ENCODE results near the gene KDELR1. TPM values are rescaled to one million over a fixed set of nuclear protein-coding genes. Genes with fewer than 3 reads are reported as not detected.

Gene KDELR1
- total and polyA plus RNA-seq, 2 of the 13 experiments (the other 11 are each of a cell fraction or from before 2014, with no cell fraction given): 134 to 185 TPM

DNA sequence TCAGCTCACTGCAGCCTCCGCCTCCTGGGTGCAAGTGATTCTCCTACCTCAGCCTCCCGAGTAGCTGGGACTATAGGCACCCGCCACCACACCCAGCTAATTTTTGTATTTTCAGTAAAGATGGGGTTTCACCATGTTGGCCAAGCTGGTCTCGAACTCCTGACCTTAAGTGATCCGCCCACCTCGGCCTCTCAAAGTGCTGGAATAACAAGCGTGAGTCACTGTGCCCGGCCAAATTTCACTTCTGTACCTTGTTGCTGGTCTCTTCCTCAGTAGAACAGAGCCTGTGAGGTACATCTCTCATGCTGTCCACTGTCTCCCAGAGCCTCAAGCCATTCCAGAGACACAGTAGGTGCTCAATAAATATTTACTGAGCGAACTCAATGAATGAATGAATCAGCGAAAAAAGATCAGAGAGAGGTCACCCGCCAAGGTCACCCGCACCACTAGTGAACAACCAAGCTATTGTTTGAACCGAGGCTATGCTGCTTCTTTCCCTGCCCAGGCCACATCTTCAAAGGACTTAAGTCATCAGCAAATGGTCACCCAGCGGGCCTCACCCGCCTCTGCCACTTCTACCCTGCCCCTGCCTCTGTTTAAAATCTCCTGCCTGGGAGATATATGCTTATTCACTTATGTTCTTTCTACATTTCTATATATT, 36.9 kb downstream of the KDELR1 start (continued):
- TF ChIP-seq, protein P1, sequence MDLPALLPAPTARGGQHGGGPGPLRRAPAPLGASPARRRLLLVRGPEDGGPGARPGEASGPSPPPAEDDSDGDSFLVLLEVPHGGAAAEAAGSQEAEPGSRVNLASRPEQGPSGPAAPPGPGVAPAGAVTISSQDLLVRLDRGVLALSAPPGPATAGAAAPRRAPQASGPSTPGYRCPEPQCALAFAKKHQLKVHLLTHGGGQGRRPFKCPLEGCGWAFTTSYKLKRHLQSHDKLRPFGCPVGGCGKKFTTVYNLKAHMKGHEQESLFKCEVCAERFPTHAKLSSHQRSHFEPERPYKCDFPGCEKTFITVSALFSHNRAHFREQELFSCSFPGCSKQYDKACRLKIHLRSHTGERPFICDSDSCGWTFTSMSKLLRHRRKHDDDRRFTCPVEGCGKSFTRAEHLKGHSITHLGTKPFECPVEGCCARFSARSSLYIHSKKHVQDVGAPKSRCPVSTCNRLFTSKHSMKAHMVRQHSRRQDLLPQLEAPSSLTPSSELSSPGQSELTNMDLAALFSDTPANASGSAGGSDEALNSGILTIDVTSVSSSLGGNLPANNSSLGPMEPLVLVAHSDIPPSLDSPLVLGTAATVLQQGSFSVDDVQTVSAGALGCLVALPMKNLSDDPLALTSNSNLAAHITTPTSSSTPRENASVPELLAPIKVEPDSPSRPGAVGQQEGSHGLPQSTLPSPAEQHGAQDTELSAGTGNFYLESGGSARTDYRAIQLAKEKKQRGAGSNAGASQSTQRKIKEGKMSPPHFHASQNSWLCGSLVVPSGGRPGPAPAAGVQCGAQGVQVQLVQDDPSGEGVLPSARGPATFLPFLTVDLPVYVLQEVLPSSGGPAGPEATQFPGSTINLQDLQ (CRISPR knock-in tag; IDR thresholded peaks at IDR 0.05): no peak
- TF ChIP-seq, protein P2, sequence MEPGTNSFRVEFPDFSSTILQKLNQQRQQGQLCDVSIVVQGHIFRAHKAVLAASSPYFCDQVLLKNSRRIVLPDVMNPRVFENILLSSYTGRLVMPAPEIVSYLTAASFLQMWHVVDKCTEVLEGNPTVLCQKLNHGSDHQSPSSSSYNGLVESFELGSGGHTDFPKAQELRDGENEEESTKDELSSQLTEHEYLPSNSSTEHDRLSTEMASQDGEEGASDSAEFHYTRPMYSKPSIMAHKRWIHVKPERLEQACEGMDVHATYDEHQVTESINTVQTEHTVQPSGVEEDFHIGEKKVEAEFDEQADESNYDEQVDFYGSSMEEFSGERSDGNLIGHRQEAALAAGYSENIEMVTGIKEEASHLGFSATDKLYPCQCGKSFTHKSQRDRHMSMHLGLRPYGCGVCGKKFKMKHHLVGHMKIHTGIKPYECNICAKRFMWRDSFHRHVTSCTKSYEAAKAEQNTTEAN (CRISPR knock-in tag; conservative IDR thresholded peaks at IDR 0.05): peak; percentile 62
- no peak for TF ChIP-seq TOPORS (CRISPR knock-in tag; IDR thresholded peaks at IDR 0.05)
- TF ChIP-seq RNF2 (conservative IDR thresholded peaks at IDR 0.05; ENCODE audit: low read depth): no peak
- TF ChIP-seq ZNF724P (CRISPR knock-in tag; IDR thresholded peaks at IDR 0.05; ENCODE audit: borderline replicate concordance): no peak
- peak; percentile 88 for TF ChIP-seq CREM (IDR thresholded peaks at IDR 0.05)
- TF ChIP-seq CREM (CRISPR knock-in tag; IDR thresholded peaks at IDR 0.05): no peak

DNA sequence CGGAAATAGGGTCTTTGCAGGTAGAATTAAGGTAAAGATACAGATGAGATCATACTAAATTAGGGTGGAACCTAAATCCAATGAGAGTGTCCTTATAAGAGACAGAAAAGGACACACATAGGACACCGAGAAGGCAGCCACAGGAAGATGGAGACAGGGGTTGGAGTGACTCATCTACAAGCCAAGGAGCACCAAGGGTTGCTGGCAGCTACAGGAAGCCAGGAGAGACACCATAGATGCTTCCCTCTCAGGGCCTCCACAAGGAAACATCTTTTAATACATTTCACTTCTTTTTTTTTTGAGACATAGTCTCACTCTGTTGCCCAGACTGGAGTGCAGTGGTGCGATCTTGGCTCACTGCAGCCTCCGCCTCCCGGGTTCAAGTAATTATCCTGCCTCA, 37.7 kb downstream of the KDELR1 start:
- FAIRE-seq (no peak), ATAC-seq (no peak)
- WGBS (ENCODE audit: low lambda C conversion rate): 94% methylated on average over 5 of the region's 5 CpGs

More for the DNA sequence above, 37.7 kb downstream of the KDELR1 start:
- ChIA-PET POLR2A (interaction anchor here (0.9 to 3.6 kb wide), 6 partner anchors 10 to 265 kb away, joined by 3 to 107 read pairs (median 9); partner anchors contain the start of genes GRWD1, KDELR1, RPL18 and SPHK2), CTCF (ENCODE audit: low intra/inter-chr PET ratio, low total read pairs) (no interaction called here)
- TF ChIP-seq CHCHD3 (CRISPR knock-in tag; IDR thresholded peaks at IDR 0.05) (no peak), SP4 (CRISPR knock-in tag; IDR thresholded peaks at IDR 0.05) (peak; percentile 7; the same call in 1 of the 2 replicates), ZNF776 (CRISPR knock-in tag; IDR thresholded peaks at IDR 0.05) (no peak), MAFK (conservative IDR thresholded peaks at IDR 0.05 in 1 of 2, IDR thresholded peaks at IDR 0.05 in 1 of 2; ENCODE audit: low read length in 2 of 2) (no peak)
- Histone ChIP-seq H3K4me2 (ENCODE audit: low read depth, low read length) (no peak overlapping the region), H3K4me3 (replicated peaks in 1 of 3; ENCODE audit: insufficient read depth in 1 of 3, low read depth in 2 of 3, low read length in 3 of 3) (no peak overlapping the region), H4K20me1 (ENCODE audit: insufficient read depth, low read length) (no peaks in the 10 kb centered on the region), H3K36me3 (replicated peaks in 1 of 2; ENCODE audit: control insufficient read depth in 1 of 2, insufficient read depth in 2 of 2, low read length in 2 of 2) (no peaks in the 10 kb centered on the region; a peak in 1 of 5 replicates), H2AFZ (ENCODE audit: low read length) (no peak overlapping the region), H3K9me3 (ENCODE audit: low read length) (no peaks in the 10 kb centered on the region), H3K27me3 (ENCODE audit: control insufficient read depth in 1 of 2, insufficient read depth in 2 of 2, low read length in 2 of 2) (no peaks in the 10 kb centered on the region), H3K79me2 (ENCODE audit: insufficient read depth, low read length) (no peaks in the 10 kb centered on the region), H3K27ac (ENCODE audit: extremely low read length, insufficient read depth, low read length) (peak overlapping the region; percentile 92), H3K4me1 (ENCODE audit: insufficient read depth, low read length) (peaks cover 48% of the 10 kb centered on the region), H3K9ac (ENCODE audit: insufficient read depth, low read depth, low read length) (no peak overlapping the region)
- DNase-seq (ENCODE audit: low spot score): no peak
- TSS peak; percentile 74 for BruUV-seq (replicated peaks)
- intact Hi-C loops (cut with micrococcal nuclease; ENCODE audit: unreplicated experiment): loop anchor here (5.0 to 10.0 kb wide), 2 partner anchors 39 to 91 kb away; partner anchors contain the start of genes GRIN2D, GRWD1 and KDELR1
- in situ Hi-C loops (cut with HindIII; ENCODE audit: extremely low pct_ligation_motif_present, low pct_unique_long_range_greater_than_20kb): loop anchor here (5.0 kb wide), 1 partner anchor 39 kb away; the partner anchor contains the start of genes GRIN2D and KDELR1

Measured in HepG2 (cell line).